ENCODE results near the gene GNG5.
"Not testable (repeated sequence)": the region's sequence is repeated elsewhere in the genome, so short reads cannot be mapped to it uniquely, and the experiment has no call there.

The GNG5 gene

GRCh38 chr1:84506002-84506728 lies at the start of gene GNG5, which contains the start of gene SPATA1:
Gene GNG5, minus strand, starts transcription at chr1:84506581. Its CDS starts 490 bp downstream, at chr1:84506091.
Gene SPATA1, plus strand, starts transcription at chr1:84506386. Its CDS starts 9,974 bp downstream, at chr1:84516360.
- DNase-seq: peak; percentile 94

- DNase-seq: no peak
Measured at GRCh38 chr1:84550826-84551225, 44.4 kb upstream of the GNG5 start.

- DNase-seq: no peak
Measured at GRCh38 chr1:84541679-84542078, 35.3 kb upstream of the GNG5 start.

GRCh38 chr1:84540759-84541158 lies 34.4 kb upstream of the GNG5 start:
- DNase-seq: no peak

GRCh38 chr1:84539972-84540371 lies 33.6 kb upstream of the GNG5 start:
- no peak for DNase-seq

- no peak for DNase-seq
Measured at GRCh38 chr1:84538599-84538998, 32.2 kb upstream of the GNG5 start.

GRCh38 chr1:84525779-84526178 lies 19.4 kb upstream of the GNG5 start:
- DNase-seq: no peak

GRCh38 chr1:84524590-84524989 lies 18.2 kb upstream of the GNG5 start:
- no peak for DNase-seq

GRCh38 chr1:84510668-84511067 lies 4.3 kb upstream of the GNG5 start:
- no peak for DNase-seq

- no peak for DNase-seq
Measured at GRCh38 chr1:84510165-84510564, 3.8 kb upstream of the GNG5 start.

- no peak for DNase-seq
Measured at GRCh38 chr1:84509029-84509428, 2.6 kb upstream of the GNG5 start.

GRCh38 chr1:84508510-84508909 lies 2.1 kb upstream of the GNG5 start:
- DNase-seq: no peak

GRCh38 chr1:84507887-84508286 lies 1.5 kb upstream of the GNG5 start:
- DNase-seq: not testable (repeated sequence)

GRCh38 chr1:84506729-84507453 lies 510 bp upstream of the GNG5 start:
- no peak for DNase-seq

- DNase-seq: peak; percentile 69
Measured at GRCh38 chr1:84505493-84506001, 834 bp downstream of the GNG5 start.

- DNase-seq: no peak
Measured at GRCh38 chr1:84504580-84505492, 1.5 kb downstream of the GNG5 start.

GRCh38 chr1:84502927-84503326 lies 3.5 kb downstream of the GNG5 start:
- DNase-seq: no peak

GRCh38 chr1:84497631-84498275 lies 8.6 kb downstream of the GNG5 start:
- DNase-seq: no peak

GRCh38 chr1:84496498-84496897 lies 9.9 kb downstream of the GNG5 start:
- DNase-seq: no peak

- DNase-seq: no peak
Measured at GRCh38 chr1:84493747-84494146, 12.6 kb downstream of the GNG5 start.

- DNase-seq: no peak
Measured at GRCh38 chr1:84492726-84493125, 13.7 kb downstream of the GNG5 start.

GRCh38 chr1:84489766-84490165 lies 16.6 kb downstream of the GNG5 start:
- DNase-seq: no peak

- no peak for DNase-seq
Measured at GRCh38 chr1:84488107-84488506, 18.3 kb downstream of the GNG5 start.

Measured in NCI-H1092 treated with DMSO at 0.1 percent for 48 hours (cell line).